ENCODE measurements around the gene LDAF1.

LDAF1 gene

GRCh38 chr16:21197621-21198020 lies 39.1 kb downstream of the LDAF1 start:
- DNase-seq = no peak

GRCh38 chr16:21199607-21200218 lies 41.2 kb downstream of the LDAF1 start:
- no peak for DNase-seq

GRCh38 chr16:21203155-21203797 lies 44.8 kb downstream of the LDAF1 start:
- DNase-seq = no peak

GRCh38 chr16:21205303-21205702 lies 46.8 kb downstream of the LDAF1 start:
- no peak for DNase-seq

- no peak for DNase-seq
Measured at GRCh38 chr16:21206550-21206949, 48.1 kb downstream of the LDAF1 start.

- DNase-seq = no peak
Measured at GRCh38 chr16:21208446-21209230, 50.2 kb downstream of the LDAF1 start.

GRCh38 chr16:21211486-21211885 lies 53.0 kb downstream of the LDAF1 start, which contains the start of gene ZP2:
ZP2 (minus strand) TSS chr16:21211574; CDS start chr16:21211547, 27 bp downstream.
- DNase-seq = no peak

- no peak for DNase-seq
Measured at GRCh38 chr16:21214086-21214485, 55.6 kb downstream of the LDAF1 start.

- DNase-seq = no peak
Measured at GRCh38 chr16:21217121-21217520, 58.6 kb downstream of the LDAF1 start.

GRCh38 chr16:21218153-21218552 lies 59.7 kb downstream of the LDAF1 start:
- no peak for DNase-seq

GRCh38 chr16:21219551-21219950 lies 61.1 kb downstream of the LDAF1 start:
- DNase-seq = no peak

- DNase-seq = no peak
Measured at GRCh38 chr16:21222495-21223337, 64.2 kb downstream of the LDAF1 start.

GRCh38 chr16:21223787-21224186 lies 65.3 kb downstream of the LDAF1 start:
- no peak for DNase-seq

- no peak for DNase-seq
Measured at GRCh38 chr16:21224800-21225199, 66.3 kb downstream of the LDAF1 start.

GRCh38 chr16:21226749-21227148 lies 68.3 kb downstream of the LDAF1 start:
- no peak for DNase-seq

- no peak for DNase-seq
Measured at GRCh38 chr16:21227866-21228265, 69.4 kb downstream of the LDAF1 start.

GRCh38 chr16:21228361-21228872 lies 69.9 kb downstream of the LDAF1 start:
- no peak for DNase-seq

Data from NCI-H2227 treated with DMSO at 0.1 percent for 48 hours (cell line).